Stimulated activated naive CD8-positive, alpha-beta T cell treated with anti-CD3 and anti-CD28 coated beads, Interleukin-15, amount 100 ng/mL, for 72 hours (primary cell): ENCODE results near the gene HHIP.

Experiments used
- ATAC-seq: fragments of 150-1000 bp; cut with Tn5 transposase; 2 replicates; pipeline ENCODE4 v1.10.0; 2021; ENCODE audit warnings: mild to moderate bottlenecking, moderate library complexity
- DNase-seq, 2 donors: peaks; one replicate each; pipeline ENCODE4 v3.0.0; 2021 to 2022
- H3K27ac Mint-ChIP-seq, 2 donors: one replicate each; pipeline ENCODE4 v1.8.0; 2022; ENCODE audit warnings: mild to moderate bottlenecking in 2 of 2, mixed read lengths in 2 of 2, moderate library complexity in 2 of 2
- H3K27me3 Mint-ChIP-seq: one replicate; pipeline ENCODE4 v1.8.0; 2022; ENCODE audit warnings: mixed read lengths
- H3K4me1 Mint-ChIP-seq: one replicate; pipeline ENCODE4 v1.8.0; 2022; ENCODE audit warnings: mild to moderate bottlenecking, mixed read lengths
- H3K4me3 Mint-ChIP-seq, 2 donors: one replicate each; pipeline ENCODE4 v1.8.0; 2022; ENCODE audit warnings: mild to moderate bottlenecking in 2 of 2, mixed read lengths in 2 of 2, moderate library complexity in 1 of 2
- H3K9me3 Mint-ChIP-seq, 2 donors: one replicate each; pipeline ENCODE4 v1.8.0; 2022; ENCODE audit warnings: mixed read lengths in 2 of 2

Gene HHIP

DNA sequence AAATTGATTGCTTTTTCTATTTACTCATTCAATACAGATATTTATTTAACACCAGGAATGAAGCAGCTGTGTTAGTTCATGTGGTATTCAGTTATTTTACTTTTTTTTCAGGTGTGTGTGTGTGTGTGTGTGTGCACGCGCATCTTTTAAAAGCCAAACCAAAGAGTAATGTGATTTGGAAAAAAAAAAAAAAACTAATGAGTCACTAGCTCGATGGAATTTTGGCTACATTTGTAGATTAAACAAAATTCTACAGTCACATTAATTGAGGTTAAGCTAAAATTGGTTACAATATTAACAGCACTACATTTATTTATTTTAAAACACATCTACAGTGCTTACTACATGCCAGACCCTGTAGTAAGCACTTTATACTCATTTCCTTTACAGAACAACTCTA lies 66.8 kb downstream of the HHIP start:
- Mint-ChIP-seq H3K4me3 (no peak overlapping the region), H3K27ac (no peak overlapping the region), H3K4me1 (no peaks in the 10 kb centered on the region), H3K9me3 (no peaks in the 10 kb centered on the region), H3K27me3 (no peaks in the 10 kb centered on the region)
- DNase-seq (no peak), ATAC-seq (no peak)

DNA sequence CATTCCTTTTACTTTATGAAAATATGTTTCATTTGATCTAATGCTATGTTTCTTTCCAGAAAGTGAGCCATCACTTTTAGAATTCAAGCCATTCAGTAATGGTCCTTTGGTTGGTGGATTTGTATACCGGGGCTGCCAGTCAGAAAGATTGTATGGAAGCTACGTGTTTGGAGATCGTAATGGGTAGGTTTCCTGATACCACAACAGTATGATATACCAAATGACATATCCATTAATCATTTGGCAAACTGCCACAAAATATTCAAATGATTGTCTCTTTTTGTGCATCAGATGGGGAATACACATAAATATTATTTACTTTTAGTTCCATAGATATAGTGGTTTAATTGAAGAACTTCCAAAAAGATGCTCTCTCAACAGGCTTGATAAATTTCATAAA lies 68.2 kb downstream of the HHIP start:
- H3K27me3 Mint-ChIP-seq, result no peaks in the 10 kb centered on the region
- H3K4me1 Mint-ChIP-seq, result no peaks in the 10 kb centered on the region
- DNase-seq (no peak), ATAC-seq (no peak)
- H3K9me3 Mint-ChIP-seq, result no peaks in the 10 kb centered on the region
- no peak overlapping the region for H3K4me3 Mint-ChIP-seq
- no peak overlapping the region for H3K27ac Mint-ChIP-seq

- no peaks in the 10 kb centered on the region for H3K4me1 Mint-ChIP-seq
- H3K4me3 Mint-ChIP-seq, result no peak overlapping the region
- no peak overlapping the region for H3K27ac Mint-ChIP-seq
- no peaks in the 10 kb centered on the region for H3K9me3 Mint-ChIP-seq
- no peak for ATAC-seq
- DNase-seq, result no peak
- no peaks in the 10 kb centered on the region for H3K27me3 Mint-ChIP-seq
Observed at GRCh38 chr4:144715230-144715629, 69.3 kb downstream of the HHIP start.

DNA sequence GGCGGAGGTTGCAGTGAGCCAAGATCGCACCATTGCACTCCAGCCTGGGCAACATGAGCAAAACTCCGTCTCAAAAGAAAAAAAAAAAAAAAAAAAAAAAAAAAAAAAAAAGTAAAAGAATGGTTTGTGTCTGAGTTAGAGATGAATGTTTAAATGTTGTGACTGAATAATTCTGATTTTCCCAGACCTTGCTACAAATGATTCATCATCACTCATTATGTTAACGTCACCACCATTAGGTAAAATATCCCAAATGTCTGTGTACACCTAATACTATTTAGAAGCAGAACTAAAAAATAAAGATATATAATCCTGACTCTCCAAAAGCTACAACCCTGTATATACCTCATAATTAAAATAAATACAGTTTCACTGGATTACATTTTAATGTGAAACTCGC lies 70.8 kb downstream of the HHIP start:
- Mint-ChIP-seq H3K4me1 (no peaks in the 10 kb centered on the region), H3K27me3 (no peaks in the 10 kb centered on the region), H3K27ac (no peak overlapping the region), H3K9me3 (no peaks in the 10 kb centered on the region), H3K4me3 (no peak overlapping the region)
- DNase-seq (no peak), ATAC-seq (no peak)

GRCh38 chr4:144718958-144719512 lies 73.1 kb downstream of the HHIP start:
- H3K4me3 Mint-ChIP-seq, result no peak overlapping the region
- H3K4me1 Mint-ChIP-seq, result no peaks in the 10 kb centered on the region
- no peak for ATAC-seq
- no peaks in the 10 kb centered on the region for H3K9me3 Mint-ChIP-seq
- H3K27ac Mint-ChIP-seq, result no peak overlapping the region
- no peaks in the 10 kb centered on the region for H3K27me3 Mint-ChIP-seq
- no peak for DNase-seq

GRCh38 chr4:144720491-144720890 lies 74.5 kb downstream of the HHIP start:
- no peak overlapping the region for H3K4me3 Mint-ChIP-seq
- no peaks in the 10 kb centered on the region for H3K9me3 Mint-ChIP-seq
- no peak for DNase-seq
- H3K27ac Mint-ChIP-seq, result no peak overlapping the region
- H3K4me1 Mint-ChIP-seq, result no peaks in the 10 kb centered on the region
- ATAC-seq, result no peak
- no peaks in the 10 kb centered on the region for H3K27me3 Mint-ChIP-seq

DNA sequence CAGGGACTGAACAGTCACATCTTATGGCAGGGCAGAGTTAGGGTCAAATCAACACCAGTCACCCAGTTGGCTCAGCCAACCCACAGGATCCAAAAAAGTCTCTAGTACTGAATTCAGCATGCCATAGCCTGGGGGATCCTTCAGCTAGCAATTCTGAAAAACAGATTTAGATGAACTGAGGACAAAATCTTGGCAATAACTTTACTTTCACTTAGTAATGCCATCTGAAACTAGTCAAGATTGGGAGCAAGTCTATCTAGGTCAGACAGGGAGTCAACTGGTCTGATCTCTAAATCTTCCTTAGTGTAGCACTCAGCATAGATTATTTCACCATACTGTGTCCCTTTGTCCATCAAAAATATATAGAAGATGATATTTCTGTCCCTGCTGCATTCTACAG lies 76.0 kb downstream of the HHIP start:
- no peak overlapping the region for H3K4me3 Mint-ChIP-seq
- DNase-seq, result no peak
- no peaks in the 10 kb centered on the region for H3K4me1 Mint-ChIP-seq
- no peak overlapping the region for H3K27ac Mint-ChIP-seq
- H3K9me3 Mint-ChIP-seq, result no peaks in the 10 kb centered on the region
- ATAC-seq, result no peak
- no peaks in the 10 kb centered on the region for H3K27me3 Mint-ChIP-seq

DNA sequence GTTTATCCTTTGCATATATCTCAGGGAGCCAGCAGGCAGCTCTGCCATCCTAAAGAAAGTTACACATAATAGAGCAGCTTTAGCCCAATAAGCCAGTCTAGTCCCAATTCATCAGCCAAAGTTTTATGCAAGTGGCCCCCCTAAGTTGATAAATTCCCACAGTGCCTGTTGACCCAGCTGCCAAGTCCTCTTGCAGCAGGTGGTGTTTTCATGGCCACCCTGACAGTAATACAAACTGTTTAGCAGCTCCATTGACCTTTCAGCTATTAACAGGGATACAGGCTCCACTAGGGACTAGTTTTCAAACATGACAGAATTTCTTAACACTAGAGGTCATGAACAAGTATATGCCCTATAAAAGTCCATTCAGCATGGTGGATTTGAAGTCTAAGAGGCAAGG lies 77.5 kb downstream of the HHIP start:
- Mint-ChIP-seq H3K27ac (no peak overlapping the region), H3K27me3 (no peaks in the 10 kb centered on the region), H3K9me3 (no peaks in the 10 kb centered on the region), H3K4me3 (no peak overlapping the region), H3K4me1 (no peaks in the 10 kb centered on the region)
- DNase-seq, result no peak
- ATAC-seq, result no peak

DNA sequence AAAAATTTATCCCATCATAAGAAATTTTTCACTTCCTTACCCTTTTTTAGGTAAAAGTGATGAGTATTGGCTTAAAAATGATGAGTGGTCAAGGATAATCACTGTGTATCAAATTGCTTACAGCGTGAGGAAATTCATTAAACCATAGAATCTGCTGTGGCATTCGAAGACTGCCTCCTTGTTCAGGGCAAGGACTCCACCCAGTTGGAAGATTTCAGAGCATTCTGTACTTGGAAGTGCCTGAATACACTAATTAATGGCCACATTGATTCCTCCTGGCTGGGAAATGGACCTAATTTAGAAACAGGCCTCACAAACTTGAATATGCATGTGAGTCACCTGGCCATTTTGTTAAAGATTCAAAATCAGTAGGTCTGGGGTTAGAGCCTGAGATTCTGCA lies 83.2 kb downstream of the HHIP start:
- DNase-seq (no peak), ATAC-seq (no peak)
- no peak overlapping the region for H3K27ac Mint-ChIP-seq
- no peaks in the 10 kb centered on the region for H3K27me3 Mint-ChIP-seq
- H3K4me1 Mint-ChIP-seq, result no peaks in the 10 kb centered on the region
- no peak overlapping the region for H3K4me3 Mint-ChIP-seq
- no peaks in the 10 kb centered on the region for H3K9me3 Mint-ChIP-seq

DNA sequence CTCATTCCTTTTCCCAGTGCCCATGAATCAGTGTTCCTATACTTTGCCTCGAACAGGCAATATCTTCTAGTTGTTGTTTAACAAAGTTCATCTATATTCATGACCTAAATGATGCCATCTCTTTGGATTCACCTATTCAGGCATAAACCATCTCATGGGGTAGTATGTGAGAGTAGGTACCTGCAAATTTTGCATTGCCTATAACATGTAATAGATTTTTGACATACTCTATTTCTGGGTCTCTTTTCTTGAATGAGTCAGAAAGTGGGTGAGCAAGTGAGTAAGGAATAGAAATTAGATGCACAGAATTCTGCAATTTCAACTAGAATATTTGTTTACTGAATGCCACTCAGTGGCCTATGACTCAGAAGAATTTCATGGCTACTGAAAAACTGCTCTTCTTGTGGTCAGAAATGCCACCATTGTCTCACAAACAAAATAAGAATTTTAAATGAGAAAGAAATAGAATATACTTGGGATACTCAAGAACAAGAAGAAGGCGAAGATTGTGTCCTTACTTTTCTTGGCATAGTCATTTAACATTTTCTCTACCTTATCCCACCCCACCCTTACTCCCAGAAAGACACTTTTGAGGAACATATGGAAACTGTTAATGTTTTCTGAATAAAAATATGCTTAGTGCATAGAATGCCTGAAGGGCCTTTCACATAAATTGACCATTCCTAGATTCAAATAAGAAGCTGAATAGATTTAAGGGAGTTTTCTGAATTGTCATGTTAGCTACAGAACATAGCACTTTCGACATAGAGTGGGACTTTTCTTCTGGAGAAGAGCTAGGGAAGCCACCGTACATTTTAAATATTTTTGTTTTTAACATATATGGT lies 86.8 kb downstream of the HHIP start:
- DNase-seq (no peak), ATAC-seq (no peak)
- Mint-ChIP-seq H3K4me3 (no peak overlapping the region), H3K27ac (no peak overlapping the region), H3K27me3 (no peaks in the 10 kb centered on the region), H3K9me3 (no peaks in the 10 kb centered on the region), H3K4me1 (no peaks in the 10 kb centered on the region)

- Mint-ChIP-seq H3K4me1 (no peaks in the 10 kb centered on the region), H3K4me3 (no peak overlapping the region)
Observed at GRCh38 chr4:144733566-144733965, 87.6 kb downstream of the HHIP start.

DNA sequence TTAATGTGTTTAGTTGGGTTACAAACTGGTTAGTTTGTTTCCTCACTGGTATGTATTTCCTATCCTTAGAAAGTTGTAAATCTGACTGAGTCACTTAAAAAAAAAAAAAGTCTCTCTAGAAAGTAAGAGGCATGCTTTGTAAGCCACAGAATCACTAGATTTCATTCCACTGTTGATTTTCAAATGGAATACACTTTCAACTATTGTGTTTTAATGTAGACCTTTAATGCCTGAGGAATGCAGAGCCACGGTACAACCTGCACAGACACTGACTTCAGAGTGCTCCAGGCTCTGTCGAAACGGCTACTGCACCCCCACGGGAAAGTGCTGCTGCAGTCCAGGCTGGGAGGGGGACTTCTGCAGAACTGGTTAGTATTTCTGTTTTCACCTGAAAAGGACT lies 88.6 kb downstream of the HHIP start:
- DNase-seq, result no peak
- H3K27me3 Mint-ChIP-seq, result no peaks in the 10 kb centered on the region
- H3K4me3 Mint-ChIP-seq, result no peak overlapping the region
- no peaks in the 10 kb centered on the region for H3K4me1 Mint-ChIP-seq
- H3K27ac Mint-ChIP-seq, result no peak overlapping the region
- ATAC-seq, result no peak
- H3K9me3 Mint-ChIP-seq, result no peaks in the 10 kb centered on the region

More at GRCh38 chr4:144733566-144733965, 87.6 kb downstream of the HHIP start:
- Mint-ChIP-seq H3K27ac (no peak overlapping the region), H3K27me3 (no peaks in the 10 kb centered on the region), H3K9me3 (no peaks in the 10 kb centered on the region)
- ATAC-seq (no peak), DNase-seq (no peak)

DNA sequence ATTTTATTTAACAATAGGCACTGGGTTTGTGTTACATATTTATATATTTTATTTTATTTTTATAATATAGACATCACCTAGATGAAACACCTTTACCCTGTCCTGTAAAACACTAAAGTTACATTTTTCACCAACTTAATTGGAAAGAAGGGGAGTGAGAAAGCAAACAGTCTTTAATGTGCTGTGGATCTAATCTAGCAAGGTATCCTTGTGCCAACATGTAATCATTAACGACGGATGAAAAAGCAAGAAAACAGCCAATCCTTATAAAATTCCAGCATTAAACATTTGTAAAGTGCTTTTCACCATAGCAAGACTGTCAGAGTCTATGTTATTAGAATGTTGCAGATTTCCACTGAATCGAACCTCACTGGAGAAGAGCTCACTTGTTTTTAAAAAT lies 92.7 kb downstream of the HHIP start:
- H3K27ac Mint-ChIP-seq, result no peak overlapping the region
- H3K27me3 Mint-ChIP-seq, result no peaks in the 10 kb centered on the region
- H3K9me3 Mint-ChIP-seq, result no peaks in the 10 kb centered on the region
- H3K4me1 Mint-ChIP-seq, result no peaks in the 10 kb centered on the region
- no peak for DNase-seq
- no peak overlapping the region for H3K4me3 Mint-ChIP-seq
- ATAC-seq, result no peak

DNA sequence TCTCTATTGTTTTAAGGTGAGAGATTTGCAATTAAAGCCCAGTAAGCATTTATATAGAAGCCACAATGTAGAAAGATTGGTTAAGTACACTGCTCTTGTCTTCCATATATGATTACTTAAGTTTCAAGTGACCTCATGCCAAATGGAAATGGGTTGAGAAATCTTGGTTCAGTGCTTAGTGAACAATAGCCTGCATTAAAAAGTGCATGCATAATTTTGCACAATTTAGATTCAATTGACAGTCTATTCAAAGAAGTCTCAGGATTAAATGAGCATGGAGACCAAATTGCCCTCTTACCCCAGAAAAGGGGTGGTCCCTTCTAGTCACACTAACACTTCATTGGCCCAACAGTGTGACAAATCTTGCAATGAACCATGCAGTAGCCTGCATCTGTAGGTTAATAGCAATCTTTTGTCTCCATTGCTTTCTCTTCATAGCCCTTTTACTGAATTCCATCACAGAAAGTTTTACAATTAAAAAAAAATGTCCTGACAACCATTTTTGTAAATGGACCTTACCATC lies 93.6 kb downstream of the HHIP start:
- H3K9me3 Mint-ChIP-seq, result no peaks in the 10 kb centered on the region
- no peak overlapping the region for H3K4me3 Mint-ChIP-seq
- H3K27me3 Mint-ChIP-seq, result no peaks in the 10 kb centered on the region
- ATAC-seq (no peak), DNase-seq (no peak)
- no peak overlapping the region for H3K27ac Mint-ChIP-seq
- no peaks in the 10 kb centered on the region for H3K4me1 Mint-ChIP-seq

DNA sequence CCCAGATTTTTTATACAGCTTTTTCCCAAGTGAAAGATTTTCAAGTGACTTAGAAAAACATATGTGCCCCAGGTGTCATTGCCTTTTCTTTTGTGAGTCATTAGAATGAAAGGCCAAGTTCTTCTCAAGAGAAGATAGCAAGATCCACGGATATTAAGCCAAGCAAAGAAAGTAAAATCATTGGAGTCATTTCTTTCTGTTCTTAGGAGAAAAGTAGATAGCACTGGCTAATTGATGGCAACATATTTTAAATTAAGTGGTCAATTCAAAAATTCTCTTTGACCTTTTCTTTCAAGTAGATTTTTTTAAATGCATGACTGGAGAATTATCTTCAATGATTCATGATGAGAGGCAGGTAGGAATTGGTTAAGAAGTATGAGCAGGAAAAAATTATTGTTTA lies 94.4 kb downstream of the HHIP start:
- no peaks in the 10 kb centered on the region for H3K9me3 Mint-ChIP-seq
- H3K27ac Mint-ChIP-seq, result no peak overlapping the region
- no peaks in the 10 kb centered on the region for H3K27me3 Mint-ChIP-seq
- no peak for ATAC-seq
- H3K4me3 Mint-ChIP-seq, result no peak overlapping the region
- no peaks in the 10 kb centered on the region for H3K4me1 Mint-ChIP-seq
- DNase-seq, result no peak

DNA sequence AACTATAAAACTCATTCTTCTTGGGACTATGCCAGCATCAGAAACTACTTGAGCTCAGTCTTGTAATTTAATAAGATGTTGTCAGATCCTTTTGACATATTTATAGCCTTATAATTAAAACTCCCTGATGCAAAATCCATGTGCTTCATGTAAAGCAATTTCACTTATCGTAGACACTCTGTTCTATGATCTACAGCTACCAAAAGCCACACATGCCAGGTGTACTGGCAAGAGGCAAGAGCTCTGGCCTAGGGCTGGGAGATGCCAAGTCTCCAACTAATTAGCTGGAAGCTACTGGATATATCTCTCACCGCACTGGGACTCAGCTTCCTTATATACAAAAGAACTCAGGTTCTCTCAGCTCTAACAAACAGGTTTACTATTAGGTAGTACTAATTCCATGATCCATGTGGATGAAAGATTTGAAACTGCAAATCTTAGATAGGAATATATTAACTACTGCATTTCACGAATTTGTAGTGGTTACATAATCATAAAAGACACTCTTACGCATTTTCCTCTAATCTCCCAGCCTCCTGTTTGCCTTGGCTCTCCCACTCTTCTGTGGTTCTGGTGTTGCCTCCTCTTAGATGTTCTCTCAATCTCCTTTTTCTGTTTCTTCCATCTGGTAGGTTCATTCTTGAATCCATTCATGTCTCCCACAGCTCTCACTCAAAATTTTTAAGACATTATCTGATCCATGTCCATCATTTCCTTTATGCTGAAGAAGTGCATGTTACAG lies 103.0 kb downstream of the HHIP start:
- ATAC-seq, result no peak
- H3K4me1 Mint-ChIP-seq, result no peaks in the 10 kb centered on the region
- H3K9me3 Mint-ChIP-seq, result no peaks in the 10 kb centered on the region
- H3K4me3 Mint-ChIP-seq, result no peak overlapping the region
- DNase-seq, result no peak
- H3K27ac Mint-ChIP-seq, result no peak overlapping the region
- no peaks in the 10 kb centered on the region for H3K27me3 Mint-ChIP-seq
